ENCODE data around the gene PTPN1.

DNA sequence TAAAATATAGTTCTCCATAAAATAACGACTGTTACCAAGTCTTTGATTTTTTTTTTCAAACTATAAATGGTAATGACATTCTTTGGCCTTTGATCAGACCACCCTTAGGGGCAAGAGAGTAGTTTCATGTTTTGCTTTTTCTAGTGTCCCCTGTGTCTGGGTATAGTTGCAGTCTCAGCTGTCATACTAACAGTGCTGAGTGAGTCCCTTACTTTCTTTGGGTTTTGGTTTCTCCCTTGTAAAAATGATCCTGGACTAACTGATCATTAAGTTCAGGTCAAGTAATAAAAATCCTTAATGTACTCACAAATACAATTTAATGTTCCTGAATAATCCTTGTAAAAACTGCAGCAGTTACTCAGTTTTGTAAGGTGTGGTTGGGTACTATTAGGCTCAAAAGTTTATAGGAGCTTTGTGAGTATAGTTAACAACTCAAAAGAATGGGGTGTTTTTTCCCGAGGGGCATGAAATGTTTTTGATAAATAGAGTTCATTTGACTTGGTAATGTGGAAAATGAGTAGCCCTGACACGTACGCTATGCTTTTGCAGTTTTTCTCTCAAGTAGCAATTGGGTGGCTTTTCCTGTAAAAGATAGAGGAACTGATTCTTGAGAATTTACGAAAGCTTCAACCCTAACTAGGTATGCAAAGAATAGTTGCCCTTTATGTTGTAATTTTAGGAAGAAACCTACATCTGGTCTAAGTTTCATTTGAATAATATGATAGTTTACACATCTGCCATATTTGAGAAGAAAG, 6.2 kb downstream of the PTPN1 start:
- TF ChIP-seq, protein P1, sequence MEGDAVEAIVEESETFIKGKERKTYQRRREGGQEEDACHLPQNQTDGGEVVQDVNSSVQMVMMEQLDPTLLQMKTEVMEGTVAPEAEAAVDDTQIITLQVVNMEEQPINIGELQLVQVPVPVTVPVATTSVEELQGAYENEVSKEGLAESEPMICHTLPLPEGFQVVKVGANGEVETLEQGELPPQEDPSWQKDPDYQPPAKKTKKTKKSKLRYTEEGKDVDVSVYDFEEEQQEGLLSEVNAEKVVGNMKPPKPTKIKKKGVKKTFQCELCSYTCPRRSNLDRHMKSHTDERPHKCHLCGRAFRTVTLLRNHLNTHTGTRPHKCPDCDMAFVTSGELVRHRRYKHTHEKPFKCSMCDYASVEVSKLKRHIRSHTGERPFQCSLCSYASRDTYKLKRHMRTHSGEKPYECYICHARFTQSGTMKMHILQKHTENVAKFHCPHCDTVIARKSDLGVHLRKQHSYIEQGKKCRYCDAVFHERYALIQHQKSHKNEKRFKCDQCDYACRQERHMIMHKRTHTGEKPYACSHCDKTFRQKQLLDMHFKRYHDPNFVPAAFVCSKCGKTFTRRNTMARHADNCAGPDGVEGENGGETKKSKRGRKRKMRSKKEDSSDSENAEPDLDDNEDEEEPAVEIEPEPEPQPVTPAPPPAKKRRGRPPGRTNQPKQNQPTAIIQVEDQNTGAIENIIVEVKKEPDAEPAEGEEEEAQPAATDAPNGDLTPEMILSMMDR (IDR thresholded peaks at IDR 0.05 in 4 of 5, conservative IDR thresholded peaks at IDR 0.05 in 1 of 5), result no peak
- TF ChIP-seq POLR2A (IDR thresholded peaks at IDR 0.05), result no peak

Measured in gastrocnemius medialis (tissue), 4 donors.